Activated CD4-positive, CD25-positive, alpha-beta regulatory T cell treated with anti-CD3 and anti-CD28 coated beads, Interleukin-2, amount 50 U/mL, for 16 hours (primary cell): Measurements from ENCODE around the gene TSPAN19.

Experiments
- DNase-seq: peaks from one replicate; pipeline ENCODE4 v3.0.0-alpha.2; 2020; ENCODE audit warnings: low read depth, low spot score

TSPAN19 gene

GRCh38 chr12:85002778-85003296 lies 33.2 kb downstream of the TSPAN19 start:
- no peak for DNase-seq

GRCh38 chr12:85000729-85001128 lies 35.3 kb downstream of the TSPAN19 start:
- no peak for DNase-seq

- no peak for DNase-seq
Observed at GRCh38 chr12:84998341-84998740, 37.7 kb downstream of the TSPAN19 start.

GRCh38 chr12:84996759-84997158 lies 39.3 kb downstream of the TSPAN19 start:
- no peak for DNase-seq

- DNase-seq: no peak
Observed at GRCh38 chr12:84995641-84996040, 40.4 kb downstream of the TSPAN19 start.

- no peak for DNase-seq
Observed at GRCh38 chr12:84994426-84994825, 41.7 kb downstream of the TSPAN19 start.

- DNase-seq: no peak
Observed at GRCh38 chr12:84986586-84986985, 49.5 kb downstream of the TSPAN19 start.

- no peak for DNase-seq
Observed at GRCh38 chr12:84986117-84986516, 50.0 kb downstream of the TSPAN19 start.

- no peak for DNase-seq
Observed at GRCh38 chr12:84983289-84983688, 52.8 kb downstream of the TSPAN19 start.

GRCh38 chr12:84982888-84983287 lies 53.2 kb downstream of the TSPAN19 start:
- no peak for DNase-seq

GRCh38 chr12:84978921-84979320 lies 57.2 kb downstream of the TSPAN19 start:
- DNase-seq: no peak

GRCh38 chr12:84976133-84976532 lies 59.9 kb downstream of the TSPAN19 start:
- no peak for DNase-seq

- DNase-seq: no peak
Observed at GRCh38 chr12:84974155-84974815, 61.8 kb downstream of the TSPAN19 start.

- DNase-seq: no peak
Observed at GRCh38 chr12:84973026-84973425, 63.1 kb downstream of the TSPAN19 start.

- no peak for DNase-seq
Observed at GRCh38 chr12:84969226-84969625, 66.9 kb downstream of the TSPAN19 start.
